K562 (cell line): ENCODE data around the gene NAPEPLD.

ENCODE experiments used
- SMC3 ChIP-seq: conservative IDR thresholded peaks from 2 replicates; pipeline ENCODE4 v1.6.1; 2011; ENCODE audit warnings: low read depth, low read length, improper control_type of control experiment; ENCODE audit not compliant: insufficient read depth
- TF ChIP-seq, protein P1 (sequence below): IDR thresholded peaks from 2 replicates; pipeline ENCODE4 v1.6.1; 2016; ENCODE audit warnings: missing genetic modification characterization, missing compliant biosample characterization
- TF ChIP-seq, protein P2 (sequence below): fragments of 450-650 bp; IDR thresholded peaks from 2 replicates; pipeline ENCODE4 v1.6.1; 2016; ENCODE audit warnings: missing biosample characterization, missing genetic modification characterization
- TF ChIP-seq, protein P3 (sequence below): fragments of 450-650 bp; formaldehyde crosslinking; IDR thresholded peaks from 2 replicates; pipeline ENCODE4 v1.4.0; 2020; ENCODE audit warnings: mild to moderate bottlenecking, moderate library complexity

DNA sequence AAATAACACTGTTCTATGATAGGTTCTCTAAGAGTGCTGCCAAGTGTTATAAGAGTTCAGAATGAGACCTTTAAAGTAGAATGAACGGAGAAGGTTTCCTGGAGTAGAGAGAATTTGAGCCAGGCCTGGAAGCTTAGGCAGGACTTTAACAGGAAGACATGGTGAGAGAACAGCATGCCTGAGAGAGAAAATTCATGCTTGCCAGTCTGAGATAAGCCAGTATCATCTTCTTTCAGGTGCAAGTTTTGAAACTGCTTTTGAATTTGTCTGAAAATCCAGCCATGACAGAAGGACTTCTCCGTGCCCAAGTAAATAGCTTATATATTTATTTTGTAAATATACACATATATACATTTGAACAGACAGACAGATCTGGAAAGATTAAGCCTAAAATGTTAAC is 51.9 kb downstream of the NAPEPLD start:
- TF ChIP-seq, protein P1, sequence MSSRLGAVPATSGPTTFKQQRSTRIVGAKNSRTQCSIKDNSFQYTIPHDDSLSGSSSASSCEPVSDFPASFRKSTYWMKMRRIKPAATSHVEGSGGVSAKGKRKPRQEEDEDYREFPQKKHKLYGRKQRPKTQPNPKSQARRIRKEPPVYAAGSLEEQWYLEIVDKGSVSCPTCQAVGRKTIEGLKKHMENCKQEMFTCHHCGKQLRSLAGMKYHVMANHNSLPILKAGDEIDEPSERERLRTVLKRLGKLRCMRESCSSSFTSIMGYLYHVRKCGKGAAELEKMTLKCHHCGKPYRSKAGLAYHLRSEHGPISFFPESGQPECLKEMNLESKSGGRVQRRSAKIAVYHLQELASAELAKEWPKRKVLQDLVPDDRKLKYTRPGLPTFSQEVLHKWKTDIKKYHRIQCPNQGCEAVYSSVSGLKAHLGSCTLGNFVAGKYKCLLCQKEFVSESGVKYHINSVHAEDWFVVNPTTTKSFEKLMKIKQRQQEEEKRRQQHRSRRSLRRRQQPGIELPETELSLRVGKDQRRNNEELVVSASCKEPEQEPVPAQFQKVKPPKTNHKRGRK (tag), result no peak
- TF ChIP-seq, protein P2, sequence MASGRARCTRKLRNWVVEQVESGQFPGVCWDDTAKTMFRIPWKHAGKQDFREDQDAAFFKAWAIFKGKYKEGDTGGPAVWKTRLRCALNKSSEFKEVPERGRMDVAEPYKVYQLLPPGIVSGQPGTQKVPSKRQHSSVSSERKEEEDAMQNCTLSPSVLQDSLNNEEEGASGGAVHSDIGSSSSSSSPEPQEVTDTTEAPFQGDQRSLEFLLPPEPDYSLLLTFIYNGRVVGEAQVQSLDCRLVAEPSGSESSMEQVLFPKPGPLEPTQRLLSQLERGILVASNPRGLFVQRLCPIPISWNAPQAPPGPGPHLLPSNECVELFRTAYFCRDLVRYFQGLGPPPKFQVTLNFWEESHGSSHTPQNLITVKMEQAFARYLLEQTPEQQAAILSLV (tag), result no peak
- no peak for TF ChIP-seq SMC3
- TF ChIP-seq, protein P3, sequence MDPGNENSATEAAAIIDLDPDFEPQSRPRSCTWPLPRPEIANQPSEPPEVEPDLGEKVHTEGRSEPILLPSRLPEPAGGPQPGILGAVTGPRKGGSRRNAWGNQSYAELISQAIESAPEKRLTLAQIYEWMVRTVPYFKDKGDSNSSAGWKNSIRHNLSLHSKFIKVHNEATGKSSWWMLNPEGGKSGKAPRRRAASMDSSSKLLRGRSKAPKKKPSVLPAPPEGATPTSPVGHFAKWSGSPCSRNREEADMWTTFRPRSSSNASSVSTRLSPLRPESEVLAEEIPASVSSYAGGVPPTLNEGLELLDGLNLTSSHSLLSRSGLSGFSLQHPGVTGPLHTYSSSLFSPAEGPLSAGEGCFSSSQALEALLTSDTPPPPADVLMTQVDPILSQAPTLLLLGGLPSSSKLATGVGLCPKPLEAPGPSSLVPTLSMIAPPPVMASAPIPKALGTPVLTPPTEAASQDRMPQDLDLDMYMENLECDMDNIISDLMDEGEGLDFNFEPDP, result no peak
